ENCODE measurements around the gene CLNK.

CLNK gene

DNA sequence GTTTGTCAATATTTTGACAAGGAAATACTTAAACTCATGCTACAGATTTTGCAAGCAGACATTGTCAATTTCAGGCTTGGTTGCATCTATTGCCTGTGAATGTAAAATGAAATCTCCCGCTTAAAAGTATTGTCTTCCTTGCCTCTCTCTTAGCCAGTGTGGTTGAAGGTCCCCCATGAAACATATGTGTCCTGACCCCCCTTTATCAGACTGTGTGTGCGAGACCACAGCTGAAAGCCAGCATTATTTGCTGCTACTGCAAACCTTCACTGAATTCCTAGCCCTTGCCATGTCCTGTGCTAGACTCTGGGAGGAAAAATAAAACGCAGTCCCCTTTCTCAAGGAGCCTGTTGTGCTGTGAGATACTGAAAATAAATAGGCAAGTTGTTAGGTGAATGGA, 16.6 kb upstream of the CLNK start:
- DNase-seq: no peak

DNA sequence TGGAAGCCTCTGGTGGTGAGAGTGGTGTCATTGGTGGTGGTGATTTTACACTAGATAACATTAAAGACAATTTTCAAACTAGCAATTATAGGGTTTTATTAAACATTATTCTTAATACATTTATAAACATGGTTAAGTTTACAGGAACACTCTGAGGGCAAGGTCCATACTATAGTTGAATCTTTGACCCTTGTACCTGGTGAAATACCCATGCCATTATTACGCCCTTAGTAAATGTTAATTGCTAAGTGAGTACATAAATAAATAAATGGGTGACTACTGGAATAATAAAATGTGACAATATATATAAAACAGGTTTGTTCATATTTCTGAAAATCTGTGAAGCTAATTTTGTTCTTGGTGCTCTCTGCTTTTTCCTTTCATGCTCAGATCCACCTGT, 13.6 kb upstream of the CLNK start:
- DNase-seq: no peak

DNA sequence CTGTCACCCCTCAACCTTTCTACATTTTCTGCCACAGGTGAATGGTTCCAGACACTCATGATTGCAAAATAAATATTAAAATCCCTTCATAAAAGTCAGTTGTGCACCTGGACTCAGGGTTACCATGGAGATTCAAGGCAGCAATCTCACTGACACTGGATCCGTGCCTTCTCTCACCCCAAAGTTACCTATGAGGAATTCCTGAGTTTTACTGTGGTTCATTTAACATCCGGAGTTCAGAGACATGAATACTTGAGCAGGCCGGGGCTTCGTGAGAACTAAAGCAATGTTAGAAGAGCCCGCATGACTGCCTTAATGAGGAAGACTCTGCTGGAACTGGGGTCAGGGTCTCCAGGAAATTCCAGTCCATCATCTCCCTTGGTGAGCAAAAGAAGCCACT, 12.5 kb upstream of the CLNK start:
- DNase-seq: no peak

DNA sequence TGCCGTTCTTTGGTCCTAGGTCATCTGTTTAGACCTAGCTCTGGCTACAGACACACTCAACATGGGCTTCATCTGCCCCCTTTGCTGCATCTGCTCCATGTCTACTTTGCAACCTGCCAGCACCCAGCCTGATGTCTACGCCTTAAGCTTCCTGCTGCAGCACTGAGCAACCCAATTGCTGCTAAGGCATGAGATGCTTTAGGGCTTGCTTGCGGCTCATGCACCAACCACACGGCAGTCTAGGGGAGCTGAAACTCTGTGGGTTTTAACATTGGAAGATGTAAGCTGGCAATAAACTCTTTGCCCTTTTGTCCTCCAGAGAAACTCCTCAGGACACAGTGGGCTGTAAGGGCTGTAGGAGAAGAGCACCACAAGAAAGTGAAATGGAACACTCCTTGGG, 11.7 kb upstream of the CLNK start:
- DNase-seq: no peak

DNA sequence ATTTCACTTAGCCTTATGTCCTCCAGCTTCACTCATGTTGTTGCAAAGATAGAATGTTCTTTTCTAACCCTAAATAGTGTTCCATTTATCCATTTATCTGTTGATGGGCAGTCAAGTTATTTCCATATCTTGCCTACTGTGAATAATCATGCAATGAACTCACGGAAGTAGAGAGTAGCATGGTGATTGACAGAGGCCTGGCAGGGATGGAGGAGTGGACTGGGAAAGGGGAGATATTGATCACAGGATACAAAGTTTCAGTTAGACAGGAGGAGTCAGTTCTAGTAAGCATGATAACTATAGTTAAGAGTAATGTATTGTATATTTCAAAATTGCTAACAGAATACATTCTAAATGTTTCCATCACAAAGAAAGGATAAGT, 10.3 kb upstream of the CLNK start:
- DNase-seq: no peak

DNA sequence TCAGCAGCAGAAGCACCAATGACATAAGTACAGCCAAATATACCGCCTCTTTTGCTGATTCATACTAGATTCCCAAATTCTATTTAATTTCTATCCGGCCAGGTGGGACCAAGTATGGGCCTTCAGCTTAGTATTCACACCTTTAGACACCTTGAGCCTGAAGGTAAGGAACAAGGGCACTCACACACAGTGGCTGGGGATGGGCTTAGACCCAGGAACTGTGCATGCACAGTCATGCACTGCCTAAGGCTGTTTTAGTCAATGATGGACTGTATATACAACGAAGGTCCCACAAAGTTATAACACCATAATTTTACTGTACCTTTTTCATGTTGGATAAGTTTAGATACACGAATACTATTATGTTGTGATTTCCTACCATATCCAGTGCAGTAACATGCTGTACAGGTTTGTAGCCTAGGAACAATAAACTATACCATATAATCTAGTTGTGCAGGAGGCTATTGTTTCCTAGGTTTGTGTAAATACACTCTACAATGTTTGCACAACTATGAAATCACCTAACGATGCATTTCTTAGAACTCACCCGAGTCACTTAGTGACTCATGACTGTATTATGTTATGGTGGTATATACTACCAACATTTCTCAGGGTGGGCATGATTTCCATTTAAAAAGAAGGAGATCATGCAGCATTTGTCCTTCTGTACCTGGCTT, 9.7 kb upstream of the CLNK start:
- DNase-seq: no peak

DNA sequence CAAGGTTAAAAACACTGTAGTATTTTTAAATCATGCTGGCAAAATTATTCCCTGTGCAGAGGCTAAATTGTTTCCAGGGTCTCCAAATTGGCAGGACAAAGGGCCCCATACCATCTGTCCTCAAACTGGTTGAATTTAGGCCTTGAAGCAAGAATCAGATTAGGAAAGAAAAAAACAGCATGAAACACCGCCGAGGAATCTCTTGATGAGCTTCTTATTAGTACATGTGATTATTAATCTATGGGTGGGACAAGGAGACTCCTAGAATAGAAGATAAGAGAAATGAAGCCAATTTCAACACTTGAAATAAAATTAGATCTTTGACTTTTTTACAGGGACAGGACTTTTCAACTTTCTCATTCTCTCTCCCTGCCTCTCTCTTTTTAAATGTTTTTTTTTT, 7.1 kb upstream of the CLNK start:
- no peak for DNase-seq

DNA sequence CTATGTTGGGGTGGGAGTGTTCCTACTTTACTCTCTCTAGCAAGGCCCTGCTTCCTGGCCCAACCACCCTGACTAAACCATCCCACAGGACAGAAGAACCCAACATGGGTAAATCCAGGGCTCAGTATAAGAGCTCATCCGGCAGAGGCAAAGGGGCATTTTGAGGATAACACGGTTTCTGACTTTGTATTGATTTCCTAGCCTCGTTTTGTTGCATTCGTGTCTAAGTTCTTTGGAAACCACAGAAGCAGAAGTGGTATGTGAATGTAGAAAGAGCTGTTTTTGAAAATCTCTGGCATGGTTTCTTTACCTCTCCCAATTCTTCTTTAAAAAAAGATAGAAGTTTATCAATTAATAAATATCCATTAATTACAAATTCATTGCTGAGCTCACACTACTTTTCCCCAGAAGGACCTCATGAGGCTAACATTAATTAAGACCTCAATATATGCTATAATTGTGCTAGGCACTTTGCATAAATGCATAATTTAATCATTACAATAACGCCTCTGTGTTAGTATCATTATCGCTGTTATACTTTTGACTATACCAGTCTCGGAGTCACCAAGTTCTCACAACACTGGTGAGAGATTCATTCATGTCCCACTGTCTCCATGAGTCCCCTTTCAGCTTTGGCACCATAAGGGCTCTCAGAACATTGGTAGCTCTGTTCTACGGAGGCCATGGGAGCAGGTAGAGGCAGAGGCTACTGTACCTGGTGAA, 5.8 kb upstream of the CLNK start:
- no peak for DNase-seq

DNA sequence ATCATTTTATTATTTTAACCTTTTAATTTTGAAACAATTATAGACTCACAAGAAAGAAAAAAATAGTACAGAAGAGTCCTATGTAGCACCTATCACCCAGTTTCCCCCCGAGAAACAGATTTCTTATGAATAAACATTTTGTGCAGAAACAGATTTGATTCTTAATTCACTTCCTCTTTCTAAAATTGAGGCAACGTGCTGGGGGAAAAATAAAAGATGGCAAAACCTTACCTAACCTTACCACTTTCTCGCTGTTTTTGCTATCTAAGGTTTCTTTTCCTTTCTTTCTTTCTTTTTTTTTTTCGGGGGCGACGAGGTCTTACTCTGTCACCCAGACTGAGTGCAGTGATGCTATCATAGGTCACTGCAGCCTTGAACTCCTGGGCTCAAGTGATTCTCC, 4.3 kb upstream of the CLNK start:
- no peak for DNase-seq

DNA sequence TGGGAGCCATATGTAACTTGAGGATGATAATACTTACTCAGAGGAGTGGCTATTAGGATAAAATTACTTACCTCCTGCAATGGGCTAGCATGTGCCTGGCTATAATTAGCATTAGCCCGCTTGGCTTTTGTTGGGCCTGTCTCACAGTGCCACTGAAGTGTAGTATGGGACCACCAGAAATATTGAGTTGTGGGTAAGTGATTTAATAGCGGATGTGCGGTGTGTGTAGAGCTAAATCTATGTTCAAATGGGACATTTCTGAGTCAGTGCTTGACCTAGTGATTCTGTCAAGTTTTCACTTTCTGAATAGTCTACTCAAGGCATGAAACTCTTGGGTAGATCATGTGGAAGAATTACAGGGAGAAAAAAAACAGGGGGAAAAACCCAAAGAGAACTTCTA, 3.5 kb upstream of the CLNK start:
- DNase-seq: no peak

DNA sequence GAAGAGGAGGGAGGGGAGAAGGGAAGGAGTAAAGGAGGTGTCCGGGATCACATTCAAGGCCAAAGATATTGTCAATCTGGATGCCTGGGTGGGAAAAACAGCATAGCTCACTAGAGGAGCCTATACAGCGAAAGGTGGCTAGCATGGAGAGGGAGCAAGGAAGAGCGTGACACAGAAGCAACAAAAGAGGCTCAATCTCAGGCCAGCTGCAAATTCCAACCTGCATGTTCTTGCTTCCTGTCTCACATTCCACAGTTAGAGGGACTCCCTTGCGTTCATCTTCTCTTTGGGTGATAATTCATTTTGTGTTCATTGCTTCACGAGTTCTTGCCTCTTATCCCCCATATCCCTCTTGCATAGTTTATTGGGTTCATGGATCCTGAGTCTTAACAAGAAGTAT, 3.0 kb upstream of the CLNK start:
- DNase-seq: no peak

DNA sequence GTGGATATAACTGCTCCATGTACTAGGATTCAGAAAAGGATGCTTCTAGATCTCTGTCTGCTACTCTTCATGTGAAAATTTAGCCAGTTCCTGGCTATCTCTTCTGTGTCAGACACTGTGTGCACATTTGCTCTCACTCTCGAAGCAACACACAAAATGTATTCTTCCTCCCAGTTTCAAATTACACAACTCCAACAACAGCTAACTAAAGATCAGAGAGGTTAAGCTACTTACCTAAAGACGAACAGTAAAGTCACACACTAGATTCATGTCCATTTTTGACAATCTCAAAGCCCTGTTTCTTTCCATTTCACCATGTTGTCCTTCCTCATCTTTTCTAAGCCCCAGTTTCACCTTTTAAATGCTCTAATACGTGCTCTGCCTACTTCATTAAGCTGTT, 2.2 kb downstream of the CLNK start:
- no peak for DNase-seq

DNA sequence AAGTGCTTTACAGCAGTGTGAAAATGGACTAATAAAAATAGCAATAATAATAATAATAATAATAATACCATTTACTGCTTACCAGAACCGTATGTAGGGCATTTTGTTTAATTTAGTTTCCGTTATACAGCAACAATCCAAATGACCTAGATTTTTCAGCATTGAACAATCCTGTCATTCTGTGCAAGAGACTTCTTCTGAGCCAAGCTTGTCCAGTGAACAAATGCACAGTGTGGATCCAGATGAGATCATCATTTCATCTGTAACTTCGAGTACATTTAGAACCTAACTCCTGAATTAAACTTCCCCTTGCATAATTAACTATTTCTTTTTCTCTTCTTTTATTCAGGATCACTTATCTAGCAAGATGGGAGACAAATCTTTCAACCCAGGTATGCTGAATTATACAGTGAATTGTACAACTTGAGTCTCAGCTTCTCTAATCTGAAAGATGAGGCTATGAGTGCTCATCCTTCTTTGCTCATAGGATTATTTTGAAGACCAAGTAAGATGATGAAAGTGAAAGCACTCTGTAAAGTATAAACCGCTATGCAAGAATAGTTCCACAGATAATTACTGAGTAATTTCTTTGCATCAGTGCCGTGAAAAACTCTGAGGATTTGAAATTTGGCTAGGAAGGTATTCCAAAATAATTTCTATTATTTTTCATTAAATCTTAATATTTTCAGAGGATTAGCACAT, 6.6 kb downstream of the CLNK start:
- DNase-seq: no peak

DNA sequence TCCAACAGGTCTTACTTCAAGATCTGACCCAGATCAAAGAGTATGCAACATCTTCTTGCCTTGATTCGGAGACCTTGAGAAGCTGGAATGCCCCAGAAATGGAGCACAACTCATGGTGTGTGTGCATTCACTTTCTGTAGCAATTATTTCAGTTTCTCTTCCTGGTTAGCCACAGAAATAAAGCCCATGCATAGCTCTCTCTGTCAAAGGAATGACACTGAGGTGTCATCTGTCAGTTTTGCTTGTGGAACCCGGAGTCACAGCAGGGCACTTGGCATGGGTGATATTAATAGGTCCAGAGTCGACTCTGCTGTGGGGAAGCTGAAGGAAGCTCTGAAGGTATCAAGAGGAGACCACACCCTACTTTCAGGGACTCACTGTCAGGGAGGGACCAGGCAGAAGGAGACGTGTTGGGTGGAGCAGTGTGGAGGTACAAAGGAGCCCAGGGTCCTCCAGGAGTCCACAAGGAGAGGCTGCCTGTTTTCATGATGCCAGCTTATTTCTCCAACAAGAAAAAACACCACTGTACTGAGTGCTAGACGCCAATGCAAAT, 10.7 kb downstream of the CLNK start:
- DNase-seq: no peak

DNA sequence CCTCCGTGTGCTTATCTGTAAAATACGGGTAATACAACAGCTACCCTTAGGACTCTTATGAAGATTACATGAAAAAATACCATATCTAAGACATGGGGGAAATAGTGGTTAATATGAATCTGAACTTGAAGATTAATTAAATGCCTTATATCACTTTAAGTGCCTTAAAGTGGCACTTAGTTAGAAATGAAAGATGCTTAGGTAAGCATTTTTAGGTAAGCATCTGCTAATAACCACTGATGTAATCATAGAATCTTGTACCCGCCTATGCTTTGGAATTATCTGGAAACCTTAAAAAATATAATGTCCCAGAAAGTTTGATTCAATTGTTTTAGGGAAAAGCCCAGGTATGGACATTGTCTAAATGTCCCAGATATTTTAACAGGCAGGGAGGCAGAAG, 12.2 kb downstream of the CLNK start:
- no peak for DNase-seq

DNA sequence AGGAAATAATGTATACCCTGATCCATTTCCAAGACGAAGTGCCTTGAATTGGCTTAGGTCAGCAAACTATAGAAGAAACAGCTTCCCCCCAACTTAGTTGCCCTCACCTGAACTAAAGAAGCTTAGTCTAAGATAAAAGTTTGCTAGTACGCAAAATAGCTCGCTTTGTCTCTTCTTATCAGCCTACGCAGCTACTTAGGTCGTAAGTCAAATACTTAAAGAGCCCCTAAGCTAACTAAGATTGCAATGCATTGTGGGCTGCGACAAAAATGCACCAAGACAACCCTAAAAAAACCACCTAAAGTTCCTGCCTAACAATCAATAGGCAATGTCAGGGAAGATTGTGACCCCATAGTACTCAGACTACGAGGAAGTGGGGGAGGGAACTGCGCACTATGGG, 12.8 kb downstream of the CLNK start:
- DNase-seq: no peak

DNA sequence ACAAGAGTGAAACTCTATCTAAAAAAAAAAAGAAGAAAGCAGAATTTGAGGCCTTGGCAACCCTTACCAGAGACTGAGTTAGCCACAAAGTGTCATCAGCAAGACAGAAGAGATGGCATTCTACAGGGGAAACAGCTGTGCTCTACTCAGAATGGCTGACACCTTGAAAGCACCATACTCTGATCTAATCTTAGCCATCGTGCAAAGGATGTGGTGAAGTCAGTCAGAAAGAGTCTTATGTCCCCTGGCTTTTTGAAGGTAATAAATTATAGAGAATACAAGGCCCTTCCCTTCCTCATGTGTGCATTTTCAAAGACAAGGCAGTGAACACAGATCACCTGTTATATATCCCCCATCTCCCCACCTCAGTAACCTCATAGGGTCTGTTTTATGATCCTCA, 13.2 kb downstream of the CLNK start:
- DNase-seq: peak; percentile 63

DNA sequence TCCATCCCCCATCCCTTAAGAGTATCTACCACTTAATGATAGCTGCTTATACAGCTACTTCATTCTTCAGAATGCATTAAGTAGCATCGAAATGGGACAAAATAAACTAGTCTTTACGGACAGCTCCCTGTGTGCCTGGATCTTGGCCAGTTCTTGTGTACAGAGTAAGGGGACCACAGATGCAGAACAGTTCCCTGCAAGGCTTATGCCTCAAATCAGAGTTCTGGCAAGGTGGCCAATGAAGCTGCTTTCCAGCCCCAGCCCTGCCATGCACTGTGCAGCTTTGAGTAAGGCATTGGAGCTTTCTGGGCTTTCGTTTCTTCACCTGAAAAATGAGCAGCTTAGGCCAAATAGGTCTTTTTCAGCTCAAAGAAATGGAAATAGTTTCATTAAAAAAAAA, 14.2 kb downstream of the CLNK start:
- no peak for DNase-seq

DNA sequence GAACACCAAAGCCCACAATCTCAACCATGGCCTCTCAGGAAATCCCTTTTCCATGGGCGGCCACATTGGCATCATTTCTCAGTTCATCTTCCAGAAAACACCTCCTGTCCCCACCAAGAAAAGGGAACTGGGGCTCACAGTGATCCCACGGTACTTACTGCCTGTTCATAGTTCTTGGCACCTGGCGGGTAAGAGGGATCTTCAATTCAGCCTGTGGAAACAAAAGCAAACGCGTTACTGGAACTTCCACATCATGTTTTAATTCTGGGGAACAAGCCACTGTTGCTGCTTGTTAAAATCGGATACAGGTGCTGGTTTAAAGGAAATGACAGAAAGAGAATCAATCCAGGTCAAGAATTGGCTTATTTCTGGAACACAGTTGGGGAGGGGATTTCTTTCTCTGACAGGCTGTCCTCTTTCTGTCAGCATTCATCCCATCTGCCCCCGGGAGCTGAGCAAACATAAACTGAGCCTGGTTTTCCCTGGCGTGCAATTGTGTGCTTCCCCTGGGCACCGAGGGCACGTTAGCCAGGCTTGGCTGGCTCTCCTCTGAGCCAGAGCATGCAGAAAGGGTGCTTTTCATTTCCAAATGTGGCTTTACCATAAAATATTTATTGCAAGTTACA, 16.8 kb downstream of the CLNK start:
- no peak for DNase-seq

DNA sequence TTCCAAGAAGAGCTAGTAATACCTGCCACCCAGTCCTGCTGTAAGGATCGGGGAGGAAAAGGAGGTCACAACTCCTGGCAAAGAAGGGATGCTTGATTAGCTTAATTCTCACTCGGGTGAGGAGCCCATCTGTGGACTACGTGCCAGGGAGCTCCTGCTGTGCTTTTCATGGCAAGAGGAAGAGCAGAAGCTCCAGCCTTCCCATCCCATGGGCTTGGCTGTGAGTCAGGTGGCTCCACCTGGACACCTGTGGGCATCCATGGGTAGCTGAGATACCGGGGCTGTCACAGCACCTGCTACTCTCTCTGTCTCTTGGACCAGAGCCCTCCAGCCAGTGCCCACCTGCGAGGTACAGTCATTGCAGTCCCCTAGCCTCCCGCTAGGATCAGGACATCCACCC, 18.0 kb downstream of the CLNK start:
- no peak for DNase-seq

DNA sequence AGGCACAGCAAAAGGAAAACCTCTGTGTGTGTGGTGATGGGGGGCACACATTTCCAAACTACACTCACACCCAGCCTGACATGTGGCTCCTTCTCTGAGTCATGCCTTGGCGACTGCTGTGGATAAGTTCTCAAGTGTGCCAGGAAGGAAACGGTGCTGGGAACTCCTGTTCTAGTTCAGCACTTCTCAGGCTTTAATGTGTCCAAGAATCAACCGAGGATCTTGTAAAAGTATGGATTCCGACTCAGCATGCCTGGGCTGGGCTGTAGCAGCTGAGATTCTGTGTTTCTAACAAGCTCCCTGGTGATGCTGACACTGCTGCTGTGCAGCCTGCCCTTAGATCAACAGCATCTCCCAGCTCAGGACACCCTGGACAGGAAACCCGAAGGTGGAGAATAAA, 20.2 kb downstream of the CLNK start:
- DNase-seq: peak; percentile 40

DNA sequence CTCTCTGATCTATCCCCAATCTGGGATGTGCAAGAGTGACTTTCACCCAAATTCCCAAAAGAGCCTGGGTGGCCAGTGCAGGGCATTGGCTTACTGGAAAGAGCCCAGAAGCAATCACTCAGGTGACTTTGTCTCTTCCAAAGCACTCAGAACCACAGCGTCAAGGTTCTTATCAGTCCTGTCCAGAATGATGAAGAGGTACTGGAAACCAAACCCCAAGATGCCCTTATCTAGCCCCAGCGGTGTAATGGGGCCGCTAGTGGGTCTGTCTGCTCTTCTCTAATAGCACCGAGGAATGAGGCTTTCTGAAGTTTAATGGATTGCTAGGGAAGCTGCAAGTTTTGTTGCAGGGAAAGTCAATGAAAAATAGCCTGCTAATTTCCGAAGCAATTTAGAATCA, 21.6 kb downstream of the CLNK start:
- no peak for DNase-seq

DNA sequence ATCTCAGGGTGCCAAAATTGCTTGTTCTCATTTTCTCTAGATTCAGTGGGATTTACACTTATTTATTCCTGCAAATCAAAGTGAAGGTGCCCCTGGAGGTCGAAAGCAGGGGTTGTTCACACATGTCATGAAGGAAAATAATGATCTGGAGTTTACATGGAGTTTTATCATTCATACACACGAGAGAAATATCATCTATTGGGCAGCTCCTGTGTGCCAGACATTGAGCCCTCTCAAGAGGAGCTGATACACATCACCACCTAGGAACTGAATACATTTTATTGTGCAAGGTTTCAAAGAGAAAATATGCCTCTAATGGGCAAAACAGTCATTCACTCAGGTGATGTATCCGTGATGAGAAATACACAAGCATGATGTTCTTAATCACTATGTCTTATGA, 23.5 kb downstream of the CLNK start:
- no peak for DNase-seq

DNA sequence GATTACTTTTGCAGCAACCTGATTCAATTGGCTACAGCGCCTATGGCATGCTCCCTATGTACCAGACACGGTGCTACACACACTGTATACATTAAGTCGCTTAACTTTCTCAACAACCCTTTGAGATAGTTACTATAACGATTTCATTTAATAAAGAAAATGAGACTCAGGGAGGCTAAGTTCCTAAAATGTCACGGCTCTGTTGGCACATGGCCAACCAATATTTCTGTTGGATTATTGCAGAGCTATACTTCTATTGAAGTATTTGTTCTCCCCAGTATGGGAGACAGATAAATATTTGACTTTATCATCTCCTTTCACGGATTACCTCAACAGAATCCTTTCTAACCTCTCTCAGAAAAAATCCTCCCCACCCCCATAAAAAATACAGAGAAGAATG, 25.3 kb downstream of the CLNK start:
- no peak for DNase-seq
